ENCODE results near the gene BRI3BP.

DNA sequence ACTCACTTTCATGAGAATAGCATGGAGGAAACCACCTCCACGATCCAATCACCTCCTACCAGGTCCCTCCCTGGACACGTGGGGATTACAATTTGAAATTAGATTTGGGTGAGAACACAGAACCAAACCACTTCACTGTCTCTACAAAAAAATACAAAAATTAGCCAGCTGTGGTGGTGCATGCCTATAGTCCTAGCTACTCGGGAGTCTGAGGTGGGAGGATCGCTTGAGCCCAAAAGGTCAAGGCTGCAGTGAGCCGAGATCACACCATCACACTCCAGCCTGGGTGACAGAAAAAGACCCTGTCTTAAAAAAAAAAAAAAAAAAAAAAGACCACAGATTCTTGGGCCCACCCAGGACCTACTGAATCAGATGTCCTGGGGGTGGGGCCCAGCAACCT is 28.3 kb downstream of the BRI3BP start:
- TF ChIP-seq, protein P1, sequence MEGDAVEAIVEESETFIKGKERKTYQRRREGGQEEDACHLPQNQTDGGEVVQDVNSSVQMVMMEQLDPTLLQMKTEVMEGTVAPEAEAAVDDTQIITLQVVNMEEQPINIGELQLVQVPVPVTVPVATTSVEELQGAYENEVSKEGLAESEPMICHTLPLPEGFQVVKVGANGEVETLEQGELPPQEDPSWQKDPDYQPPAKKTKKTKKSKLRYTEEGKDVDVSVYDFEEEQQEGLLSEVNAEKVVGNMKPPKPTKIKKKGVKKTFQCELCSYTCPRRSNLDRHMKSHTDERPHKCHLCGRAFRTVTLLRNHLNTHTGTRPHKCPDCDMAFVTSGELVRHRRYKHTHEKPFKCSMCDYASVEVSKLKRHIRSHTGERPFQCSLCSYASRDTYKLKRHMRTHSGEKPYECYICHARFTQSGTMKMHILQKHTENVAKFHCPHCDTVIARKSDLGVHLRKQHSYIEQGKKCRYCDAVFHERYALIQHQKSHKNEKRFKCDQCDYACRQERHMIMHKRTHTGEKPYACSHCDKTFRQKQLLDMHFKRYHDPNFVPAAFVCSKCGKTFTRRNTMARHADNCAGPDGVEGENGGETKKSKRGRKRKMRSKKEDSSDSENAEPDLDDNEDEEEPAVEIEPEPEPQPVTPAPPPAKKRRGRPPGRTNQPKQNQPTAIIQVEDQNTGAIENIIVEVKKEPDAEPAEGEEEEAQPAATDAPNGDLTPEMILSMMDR (IDR thresholded peaks at IDR 0.05 in 8 of 11, conservative IDR thresholded peaks at IDR 0.05 in 3 of 11), result no peak
- TF ChIP-seq POLR2A (IDR thresholded peaks at IDR 0.05), result no peak
